CD4-positive, alpha-beta T cell treated with Interleukin-6 at 100 ng/mL for 8 hours (primary cell): ENCODE results near the gene SMIM1.

Experiments used
- DNase-seq: peaks from one replicate; pipeline ENCODE4 v3.0.0-alpha.2; 2020; ENCODE audit warnings: mixed read lengths, low spot score

Gene SMIM1

DNA sequence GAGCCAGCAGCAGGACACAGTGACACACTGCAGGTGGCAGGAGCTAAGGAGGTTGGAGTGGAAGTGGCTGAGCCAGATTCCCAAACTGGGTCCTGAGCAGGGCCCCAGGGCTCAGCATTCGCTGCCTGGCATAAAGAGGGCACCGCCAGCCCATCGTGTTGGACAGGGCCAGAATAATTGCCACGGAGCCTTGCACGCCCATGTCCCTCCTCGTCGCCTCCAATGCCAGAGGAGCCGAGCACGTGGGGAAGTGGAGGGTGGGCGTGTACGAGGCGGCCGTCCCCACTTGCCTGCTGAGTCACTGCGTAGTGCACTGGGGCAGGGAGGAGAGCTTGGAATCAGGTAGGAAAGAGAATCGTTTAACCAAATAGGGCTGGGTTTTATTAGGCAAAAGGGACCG, 49.9 kb downstream of the SMIM1 start:
- DNase-seq: no peak

GRCh38 chr1:3824650-3825049, 52.1 kb downstream of the SMIM1 start:
- DNase-seq: no peak

DNA sequence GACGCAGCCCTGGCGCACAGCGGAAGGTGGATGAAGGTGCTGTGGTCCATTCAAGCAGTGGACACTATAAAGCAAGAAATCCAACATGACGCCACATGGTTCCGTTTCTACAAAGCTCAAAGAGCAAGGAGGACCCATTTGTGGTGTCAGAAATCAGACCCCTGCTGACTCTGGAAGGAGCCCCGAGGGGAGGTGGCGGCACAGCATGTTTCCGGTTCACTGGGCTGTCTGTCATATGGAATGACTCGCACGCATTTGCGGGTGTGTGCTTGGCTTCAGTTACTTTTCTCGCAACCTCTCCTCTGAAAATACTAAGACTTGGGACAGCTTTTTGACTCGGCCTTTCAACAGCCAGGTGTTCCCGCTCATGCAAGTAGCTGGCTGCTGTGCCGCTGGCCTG, 52.8 kb downstream of the SMIM1 start:
- DNase-seq: no peak
